CD4-positive, alpha-beta T cell (primary cell): ENCODE results near the gene ZBTB20. TPM values are rescaled to one million over a fixed set of nuclear protein-coding genes. Genes with fewer than 3 reads are reported as not detected.

Experiments
- ATAC-seq: fragments of 200-7000 bp; cut with Tn5 transposase; one replicate; pipeline ENCODE4 v1.10.0; 2022; ENCODE audit warnings: mild to moderate bottlenecking; ENCODE audit not compliant: poor library complexity
- CTCF ChIA-PET: fragments of 350-600 bp; sonication (Branson Sonifier 250); formaldehyde crosslinking; loops from one replicate; lab custom pipeline; 2021; ENCODE audit warnings: antibody characterized with exemption, inconsistent platforms; lab: Charles Lee
- POLR2A ChIA-PET: fragments of 350-600 bp; sonication (Branson Sonifier 250); formaldehyde crosslinking; loops from one replicate; lab custom pipeline; 2021; ENCODE audit warnings: antibody characterized with exemption, inconsistent platforms; lab: Charles Lee
- DNase-seq, 14 experiments: peaks; one replicate each; pipeline ENCODE4 v3.0.0-alpha.2; 2013 to 2020; ENCODE audit warnings: mixed read lengths in 2 of 14
- H3K27ac ChIP-seq, 2 donors: one replicate each; pipeline versions ENCODE4 v1.5.1 to v1.7.0; 2013; ENCODE audit warnings: low read length in 2 of 2, low read depth in 1 of 2, mild to moderate bottlenecking in 1 of 2
- H3K27me3 ChIP-seq, 2 experiments: 1 replicate in 1 of 2; 2 replicates in 1 of 2; pipeline versions ENCODE4 v1.6.1 to v1.7.0; 2013; ENCODE audit warnings: low read length in 2 of 2, control low read depth in 1 of 2, mild to moderate bottlenecking in 1 of 2, moderate library complexity in 1 of 2; ENCODE audit not compliant: insufficient read depth in 2 of 2, control insufficient read depth in 1 of 2
- H3K36me3 ChIP-seq: one replicate; pipeline ENCODE4 v1.6.1; 2013; ENCODE audit warnings: low read length, control low read depth; ENCODE audit not compliant: insufficient read depth
- H3K4me1 ChIP-seq: one replicate; pipeline ENCODE4 v1.6.1; 2013; ENCODE audit warnings: low read length, control low read depth; ENCODE audit not compliant: insufficient read depth
- H3K4me3 ChIP-seq: one replicate; pipeline ENCODE4 v1.5.1; 2013; ENCODE audit warnings: mild to moderate bottlenecking, low read length, moderate library complexity
- H3K9me3 ChIP-seq, 2 experiments: 1 replicate in 1 of 2; 2 replicates in 1 of 2; pipeline versions ENCODE4 v1.6.1 to v1.7.0; 2013; ENCODE audit warnings: low read length in 2 of 2, mild to moderate bottlenecking in 2 of 2, control low read depth in 1 of 2, moderate library complexity in 1 of 2; ENCODE audit not compliant: control insufficient read depth in 1 of 2, insufficient read depth in 1 of 2
- H3K27ac Mint-ChIP-seq: one replicate; pipeline ENCODE4 v1.8.0; 2020; ENCODE audit warnings: mixed read lengths
- H3K27me3 Mint-ChIP-seq: one replicate; pipeline ENCODE4 v1.8.0; 2021; ENCODE audit warnings: mixed read lengths
- H3K36me3 Mint-ChIP-seq: one replicate; pipeline ENCODE4 v1.8.0; 2021; ENCODE audit warnings: low read depth, mixed read lengths
- H3K4me1 Mint-ChIP-seq: one replicate; pipeline ENCODE4 v1.8.0; 2021; ENCODE audit warnings: low read depth, mixed read lengths
- H3K4me3 Mint-ChIP-seq: one replicate; pipeline ENCODE4 v1.8.0; 2020; ENCODE audit warnings: mild to moderate bottlenecking, mixed read lengths
- H3K9me3 Mint-ChIP-seq: one replicate; pipeline ENCODE4 v1.8.0; 2020; ENCODE audit warnings: mixed read lengths
- CTCF ChIP-seq: fragments of 200-600 bp; IDR thresholded peaks from one replicate; pipeline ENCODE4 v1.8.0; 2022; ENCODE audit warnings: antibody characterized with exemption, mild to moderate bottlenecking
- intact Hi-C, 2 experiments: fragments of 100-400 bp; cut with DNase I in 1 of 2; cut with micrococcal nuclease in 1 of 2; formaldehyde crosslinking; loops; one replicate each; pipeline versions ENCODE4 v1.15.1 to v1.9.0; 2023 to 2025; cut with DNase I, micrococcal nuclease
- total RNA-seq, 174 experiments: library from RNA in 2 of 174; stranded (reverse) in 2 of 174; gene quantifications; one replicate each; pipeline ENCODE4 v1.2.3 and lab custom pipeline; 2021 to 2026

Gene ZBTB20
- total RNA-seq, 2 experiments from 2014 or later = 41.6 to 47.4 TPM

DNA sequence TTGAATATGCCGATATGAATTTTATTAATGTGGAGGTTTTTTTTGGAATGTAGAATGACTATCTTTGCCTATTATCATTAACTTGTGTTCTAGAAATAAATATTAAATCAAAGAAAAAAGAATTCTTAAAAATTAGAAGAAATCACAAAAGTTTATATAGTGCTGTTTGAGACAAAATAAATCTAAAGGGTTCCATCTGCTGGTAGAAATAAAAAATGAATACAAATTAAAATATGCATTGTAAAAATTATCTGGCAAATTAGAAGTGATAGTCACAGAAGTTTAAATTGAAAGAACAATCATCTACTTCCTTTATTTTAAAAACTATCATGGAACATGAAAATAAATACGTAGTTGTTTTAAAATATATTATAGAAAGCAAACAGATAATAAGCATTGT lies 22.7 kb upstream of the ZBTB20 start:
- DNase-seq = peak in 2 of 14 experiments; percentile 29 to 41

GRCh38 chr3:115165701-115166100 lies 18.6 kb upstream of the ZBTB20 start:
- H3K9me3 Mint-ChIP-seq = no peaks in the 10 kb centered on the region
- no peak for TF ChIP-seq CTCF
- H3K36me3 Mint-ChIP-seq = no peaks in the 10 kb centered on the region
- ATAC-seq (peak; percentile 69), DNase-seq (peak in 4 of 14 experiments; percentile 14 to 59 (median 49))
- peaks cover 35% of the 10 kb centered on the region for H3K4me1 Mint-ChIP-seq
- peak overlapping the region; percentile 87 for H3K27ac Mint-ChIP-seq
- H3K36me3 ChIP-seq = no peaks in the 10 kb centered on the region
- no peaks in the 10 kb centered on the region for H3K9me3 ChIP-seq
- H3K27ac ChIP-seq = peak overlapping the region; percentile 29 to 31
- no peak overlapping the region for H3K4me3 ChIP-seq
- H3K4me1 ChIP-seq = peaks cover 25% of the 10 kb centered on the region
- H3K27me3 Mint-ChIP-seq = no peaks in the 10 kb centered on the region
- ChIA-PET CTCF (interaction anchor here (0.9 to 2.8 kb wide), 6 partner anchors 16 to 619 kb away, joined by 3 to 14 read pairs (median 8); no protein-coding TSS in a partner anchor), POLR2A (interaction anchor here (0.7 to 5.2 kb wide), 15 partner anchors 10 to 952 kb away, joined by 3 to 188 read pairs (median 4); partner anchors contain the start of gene ZBTB20)
- no peaks in the 10 kb centered on the region for H3K27me3 ChIP-seq
- H3K4me3 Mint-ChIP-seq = peak overlapping the region; percentile 16
- intact Hi-C loops = loop anchor here (1.0 to 10.0 kb wide), 7 partner anchors 17 to 783 kb away; partner anchors contain the start of gene ZBTB20 (in 1 of the 2)

More for the DNA sequence above, 22.7 kb upstream of the ZBTB20 start:
- H3K4me1 ChIP-seq = peaks cover 11% of the 10 kb centered on the region
- no peaks in the 10 kb centered on the region for H3K36me3 ChIP-seq
- intact Hi-C loops = loop anchor here (1.0 to 10.0 kb wide), 8 partner anchors 78 to 788 kb away; no protein-coding TSS in a partner anchor
- H3K4me1 Mint-ChIP-seq = peaks cover 13% of the 10 kb centered on the region
- no peaks in the 10 kb centered on the region for H3K36me3 Mint-ChIP-seq
- TF ChIP-seq CTCF = peak; percentile 73
- H3K27ac ChIP-seq = no peak overlapping the region
- H3K27ac Mint-ChIP-seq = no peak overlapping the region
- H3K9me3 Mint-ChIP-seq = no peaks in the 10 kb centered on the region
- CTCF ChIA-PET = no interaction called here
- H3K4me3 ChIP-seq = no peak overlapping the region
- POLR2A ChIA-PET = interaction anchor here (1.7 kb wide), 1 partner anchor 24 kb away, joined by 5 read pairs; no protein-coding TSS in a partner anchor
- H3K4me3 Mint-ChIP-seq = no peak overlapping the region
- ATAC-seq = no peak
- no peaks in the 10 kb centered on the region for H3K27me3 ChIP-seq
- H3K27me3 Mint-ChIP-seq = no peaks in the 10 kb centered on the region
- H3K9me3 ChIP-seq = no peaks in the 10 kb centered on the region

DNA sequence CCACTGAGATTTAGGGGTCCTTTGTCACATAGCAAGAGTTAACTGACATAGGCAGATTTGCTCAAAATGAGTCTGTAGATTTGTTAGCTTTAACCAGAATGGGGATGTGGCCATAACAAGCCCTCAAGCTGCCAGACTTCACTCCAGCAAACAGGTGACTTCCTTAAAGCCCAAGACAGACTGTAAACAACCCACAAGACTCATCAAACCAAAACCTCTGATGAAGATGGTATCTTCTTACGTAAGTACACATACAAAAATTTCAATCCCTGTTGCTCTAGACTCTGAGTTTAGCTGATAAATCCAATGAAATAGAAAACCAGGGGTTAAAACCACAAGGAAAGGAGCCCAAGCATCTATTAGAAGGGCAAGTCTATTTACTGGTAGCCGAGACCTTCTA lies 18.2 kb upstream of the ZBTB20 start:
- Histone ChIP-seq H3K9me3 (no peaks in the 10 kb centered on the region), H3K4me1 (peaks cover 25% of the 10 kb centered on the region), H3K27ac (peak overlapping the region; percentile 29 to 31), H3K36me3 (no peaks in the 10 kb centered on the region), H3K4me3 (no peak overlapping the region), H3K27me3 (no peaks in the 10 kb centered on the region)
- ChIA-PET CTCF (interaction anchor here (0.8 to 2.8 kb wide), 8 partner anchors 15 to 619 kb away, joined by 3 to 14 read pairs (median 4); no protein-coding TSS in a partner anchor), POLR2A (interaction anchor here (0.7 to 5.2 kb wide), 13 partner anchors 10 to 951 kb away, joined by 3 to 188 read pairs (median 4); partner anchors contain the start of gene ZBTB20)
- Mint-ChIP-seq H3K4me3 (peak overlapping the region; percentile 16), H3K27me3 (no peaks in the 10 kb centered on the region), H3K27ac (peak overlapping the region; percentile 87), H3K9me3 (no peaks in the 10 kb centered on the region), H3K36me3 (no peaks in the 10 kb centered on the region), H3K4me1 (peaks cover 38% of the 10 kb centered on the region)
- TF ChIP-seq CTCF = no peak
- peak in 11 of 14 experiments; percentile 6 to 85 (median 25) for DNase-seq
- intact Hi-C loops = loop anchor here (1.0 to 10.0 kb wide), 7 partner anchors 16 to 783 kb away; partner anchors contain the start of gene ZBTB20 (in 1 of the 2)
- peak; percentile 93 for ATAC-seq
